Nephron (organoid): ENCODE measurements around the gene KRT13.

ENCODE experiments used
- H3K27ac Mint-ChIP-seq, 3 experiments: 2 replicates each; pipeline ENCODE4 v1.8.0; 2020; ENCODE audit warnings: mixed read lengths in 3 of 3, mild to moderate bottlenecking in 2 of 3, moderate library complexity in 1 of 3
- H3K27me3 Mint-ChIP-seq: 2 replicates; pipeline ENCODE4 v1.8.0; 2021; ENCODE audit warnings: low read depth, mild to moderate bottlenecking, moderate library complexity, mixed read lengths
- H3K36me3 Mint-ChIP-seq: 2 replicates; pipeline ENCODE4 v1.8.0; 2020; ENCODE audit warnings: low read depth, mixed read lengths
- H3K4me1 Mint-ChIP-seq: 2 replicates; pipeline ENCODE4 v1.8.0; 2020; ENCODE audit warnings: mixed read lengths
- H3K4me3 Mint-ChIP-seq, 3 experiments: 2 replicates each; pipeline ENCODE4 v1.8.0; 2020; ENCODE audit warnings: mild to moderate bottlenecking in 3 of 3, mixed read lengths in 3 of 3, moderate library complexity in 2 of 3
- H3K9me3 Mint-ChIP-seq: 2 replicates; pipeline ENCODE4 v1.8.0; 2020; ENCODE audit warnings: mixed read lengths
- CTCF ChIP-seq, 3 experiments: fragments of 200-600 bp; sonication (generic); IDR thresholded peaks; one replicate each; pipeline ENCODE4 v1.5.0; 2021; ENCODE audit warnings: antibody characterized with exemption in 3 of 3; ENCODE audit not compliant: unreplicated experiment in 3 of 3

Gene KRT13

GRCh38 chr17:41463746-41464145, 41.7 kb downstream of the KRT13 start:
- no peak overlapping the region for H3K4me3 Mint-ChIP-seq
- no peak for TF ChIP-seq CTCF (IDR thresholded peaks at IDR 0.05; ENCODE audit: unreplicated experiment in 3 of 3)
- H3K9me3 Mint-ChIP-seq, result peaks cover 11% of the 10 kb centered on the region
- no peaks in the 10 kb centered on the region for H3K36me3 Mint-ChIP-seq
- no peaks in the 10 kb centered on the region for H3K4me1 Mint-ChIP-seq
- peaks cover 27% of the 10 kb centered on the region for H3K27me3 Mint-ChIP-seq
- H3K27ac Mint-ChIP-seq, result no peak overlapping the region

- no peak overlapping the region for H3K27ac Mint-ChIP-seq
- H3K4me3 Mint-ChIP-seq, result no peak overlapping the region
- TF ChIP-seq CTCF (IDR thresholded peaks at IDR 0.05; ENCODE audit: unreplicated experiment in 3 of 3), result no peak
- H3K4me1 Mint-ChIP-seq, result no peaks in the 10 kb centered on the region
- H3K27me3 Mint-ChIP-seq, result peaks cover 26% of the 10 kb centered on the region
- peaks cover 2% of the 10 kb centered on the region for H3K9me3 Mint-ChIP-seq
- H3K36me3 Mint-ChIP-seq, result no peaks in the 10 kb centered on the region
These were observed 42.7 kb downstream of the KRT13 start for GRCh38 chr17:41462705-41463104.

- no peaks in the 10 kb centered on the region for H3K4me1 Mint-ChIP-seq
- H3K4me3 Mint-ChIP-seq, result no peak overlapping the region
- no peaks in the 10 kb centered on the region for H3K9me3 Mint-ChIP-seq
- no peak for TF ChIP-seq CTCF (IDR thresholded peaks at IDR 0.05; ENCODE audit: unreplicated experiment in 3 of 3)
- peaks cover 14% of the 10 kb centered on the region for H3K27me3 Mint-ChIP-seq
- no peaks in the 10 kb centered on the region for H3K36me3 Mint-ChIP-seq
- H3K27ac Mint-ChIP-seq, result no peak overlapping the region
These were observed 47.7 kb downstream of the KRT13 start for GRCh38 chr17:41457676-41458075.

GRCh38 chr17:41456204-41456603, 49.2 kb downstream of the KRT13 start:
- H3K27ac Mint-ChIP-seq, result no peak overlapping the region
- H3K4me3 Mint-ChIP-seq, result no peak overlapping the region
- H3K36me3 Mint-ChIP-seq, result no peaks in the 10 kb centered on the region
- peaks cover 8% of the 10 kb centered on the region for H3K27me3 Mint-ChIP-seq
- peaks cover 6% of the 10 kb centered on the region for H3K9me3 Mint-ChIP-seq
- TF ChIP-seq CTCF (IDR thresholded peaks at IDR 0.05; ENCODE audit: unreplicated experiment in 3 of 3), result no peak
- H3K4me1 Mint-ChIP-seq, result no peaks in the 10 kb centered on the region

GRCh38 chr17:41455236-41455635, 50.2 kb downstream of the KRT13 start:
- no peaks in the 10 kb centered on the region for H3K36me3 Mint-ChIP-seq
- H3K27ac Mint-ChIP-seq, result no peak overlapping the region
- no peak overlapping the region for H3K4me3 Mint-ChIP-seq
- H3K27me3 Mint-ChIP-seq, result peaks cover 8% of the 10 kb centered on the region
- peaks cover 9% of the 10 kb centered on the region for H3K9me3 Mint-ChIP-seq
- TF ChIP-seq CTCF (IDR thresholded peaks at IDR 0.05; ENCODE audit: unreplicated experiment in 3 of 3), result no peak
- no peaks in the 10 kb centered on the region for H3K4me1 Mint-ChIP-seq

- Mint-ChIP-seq H3K27me3 (peaks cover 4% of the 10 kb centered on the region), H3K4me3 (no peak overlapping the region), H3K36me3 (no peaks in the 10 kb centered on the region), H3K27ac (no peak overlapping the region), H3K9me3 (peaks cover 9% of the 10 kb centered on the region), H3K4me1 (no peaks in the 10 kb centered on the region)
- TF ChIP-seq CTCF (IDR thresholded peaks at IDR 0.05; ENCODE audit: unreplicated experiment in 3 of 3), result no peak
These were observed 52.3 kb downstream of the KRT13 start for GRCh38 chr17:41453066-41453465.
